Subcutaneous abdominal adipose tissue (tissue), 5 donors: Measurements from ENCODE around the gene ZCCHC24.

ENCODE experiments used
- H3K27ac ChIP-seq: one replicate; pipeline ENCODE4 v1.7.0; 2013; ENCODE audit warnings: low read depth, mild to moderate bottlenecking, inconsistent platforms, low read length, moderate library complexity
- H3K27me3 ChIP-seq, 5 donors: one replicate each; pipeline ENCODE4 v1.7.0; 2013; ENCODE audit warnings: low read length in 5 of 5, inconsistent platforms in 1 of 5; ENCODE audit not compliant: control insufficient read depth in 5 of 5, insufficient read depth in 4 of 5
- H3K36me3 ChIP-seq, 5 donors: one replicate each; pipeline ENCODE4 v1.7.0; 2013; ENCODE audit warnings: low read length in 5 of 5; ENCODE audit not compliant: control insufficient read depth in 5 of 5, insufficient read depth in 5 of 5
- H3K4me1 ChIP-seq, 5 donors: one replicate each; pipeline ENCODE4 v1.7.0; 2013; ENCODE audit warnings: low read length in 5 of 5, mild to moderate bottlenecking in 3 of 5, moderate library complexity in 1 of 5; ENCODE audit not compliant: control insufficient read depth in 5 of 5, insufficient read depth in 5 of 5
- H3K4me3 ChIP-seq, 5 donors: one replicate each; pipeline ENCODE4 v1.7.0; 2013; ENCODE audit warnings: low read length in 5 of 5, low read depth in 1 of 5
- H3K9ac ChIP-seq, 5 donors: one replicate each; pipeline ENCODE4 v1.7.0; 2013; ENCODE audit warnings: low read length in 5 of 5, mild to moderate bottlenecking in 4 of 5, moderate library complexity in 3 of 5
- H3K9me3 ChIP-seq, 5 donors: one replicate each; pipeline ENCODE4 v1.7.0; 2013; ENCODE audit warnings: low read length in 5 of 5; ENCODE audit not compliant: control insufficient read depth in 5 of 5
- donor health status: healthy.
- donor health status: healthy.
- donor health status: healthy.
- donor health status: healthy.
- donor health status: healthy.

The ZCCHC24 gene

GRCh38 chr10:79433324-79434222 lies 11.9 kb downstream of the ZCCHC24 start:
- Histone ChIP-seq H3K4me3 (no peak overlapping the region), H3K27ac (peak overlapping the region; percentile 99), H3K9me3 (no peaks in the 10 kb centered on the region), H3K36me3 (peaks cover 0 to 65% (median 48%) of the 10 kb centered on the region in 5 donors), H3K4me1 (peaks cover 31 to 81% (median 75%) of the 10 kb centered on the region in 5 donors), H3K9ac (peak overlapping the region in 4 of 5 donors; percentile 25 to 80 (median 51)), H3K27me3 (no peaks in the 10 kb centered on the region)

DNA sequence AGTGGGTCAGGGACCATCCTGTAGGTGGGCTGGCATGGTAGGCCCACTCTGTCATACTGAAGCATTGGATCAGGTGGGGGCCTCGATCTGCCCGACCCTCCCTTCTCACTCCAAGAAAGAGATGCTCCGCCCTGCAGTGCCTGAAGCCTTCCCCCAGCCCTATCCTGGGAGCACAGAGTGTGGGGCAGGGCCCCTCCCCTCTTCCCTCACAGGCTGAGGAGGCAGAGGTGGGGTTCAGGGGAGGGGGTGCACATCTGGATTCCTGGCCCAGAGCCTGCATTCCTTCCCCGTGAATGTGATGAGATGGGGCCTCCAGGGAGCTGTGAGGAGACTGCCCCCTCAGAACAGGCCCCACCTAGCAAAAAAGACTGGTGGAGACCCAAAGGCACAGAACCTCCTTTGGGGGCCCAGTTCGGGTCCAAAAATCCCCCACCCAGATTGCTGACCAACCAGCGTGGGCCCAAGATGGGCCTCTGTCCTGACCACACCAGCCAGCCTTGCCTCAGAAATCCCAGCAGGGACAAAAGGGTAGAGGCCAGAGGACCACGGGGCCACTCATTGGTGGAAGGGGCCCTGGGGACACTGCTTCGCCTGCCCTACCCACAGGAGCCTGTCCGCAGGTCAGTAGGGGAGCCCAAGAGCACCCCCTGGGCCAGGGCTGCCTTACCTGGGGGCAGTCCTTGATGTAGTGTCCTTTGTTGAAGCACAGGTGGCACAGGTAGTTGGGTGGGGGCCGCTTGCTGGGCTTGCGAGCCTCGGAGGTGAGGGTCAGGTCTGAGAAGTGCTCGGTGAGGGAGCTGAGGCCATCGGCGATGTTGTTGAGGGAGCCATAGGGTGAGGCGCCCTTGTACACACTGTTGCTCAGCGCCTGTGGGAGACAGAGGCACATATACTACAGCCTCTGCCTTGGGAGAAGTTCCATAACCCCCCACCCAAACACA lies 13.3 kb downstream of the ZCCHC24 start:
- no peaks in the 10 kb centered on the region for H3K9me3 ChIP-seq
- peak overlapping the region; percentile 22 to 80 (median 35) for H3K9ac ChIP-seq
- no peak overlapping the region for H3K4me3 ChIP-seq
- H3K36me3 ChIP-seq: peaks cover 0 to 60% (median 44%) of the 10 kb centered on the region in 5 donors
- peaks cover 18 to 67% (median 61%) of the 10 kb centered on the region in 5 donors for H3K4me1 ChIP-seq
- H3K27ac ChIP-seq: peak overlapping the region; percentile 99
- H3K27me3 ChIP-seq: no peaks in the 10 kb centered on the region

DNA sequence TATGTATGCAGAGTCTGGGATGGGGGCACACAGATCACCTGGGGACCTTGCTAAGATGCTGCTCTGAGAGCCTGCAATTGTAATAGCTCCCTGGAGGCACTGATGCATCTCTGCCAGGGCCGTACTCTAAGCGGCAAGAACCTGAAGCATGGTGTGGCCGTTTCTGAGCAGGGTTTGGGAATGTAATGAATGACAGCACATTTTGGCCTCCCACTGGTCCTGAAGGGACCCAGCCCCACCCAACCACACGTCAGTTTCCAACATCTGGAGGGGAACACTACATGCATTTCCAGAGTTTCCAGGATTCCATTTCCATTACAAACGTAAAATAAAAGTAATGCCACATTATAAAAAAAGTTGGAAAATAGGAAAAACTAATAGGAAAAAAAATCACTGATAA lies 14.0 kb downstream of the ZCCHC24 start:
- Histone ChIP-seq H3K36me3 (peaks cover 0 to 55% (median 43%) of the 10 kb centered on the region in 5 donors), H3K9me3 (no peaks in the 10 kb centered on the region), H3K27ac (peak overlapping the region; percentile 99), H3K27me3 (no peaks in the 10 kb centered on the region), H3K9ac (no peak overlapping the region), H3K4me1 (peaks cover 15 to 60% (median 54%) of the 10 kb centered on the region in 5 donors), H3K4me3 (no peak overlapping the region)

DNA sequence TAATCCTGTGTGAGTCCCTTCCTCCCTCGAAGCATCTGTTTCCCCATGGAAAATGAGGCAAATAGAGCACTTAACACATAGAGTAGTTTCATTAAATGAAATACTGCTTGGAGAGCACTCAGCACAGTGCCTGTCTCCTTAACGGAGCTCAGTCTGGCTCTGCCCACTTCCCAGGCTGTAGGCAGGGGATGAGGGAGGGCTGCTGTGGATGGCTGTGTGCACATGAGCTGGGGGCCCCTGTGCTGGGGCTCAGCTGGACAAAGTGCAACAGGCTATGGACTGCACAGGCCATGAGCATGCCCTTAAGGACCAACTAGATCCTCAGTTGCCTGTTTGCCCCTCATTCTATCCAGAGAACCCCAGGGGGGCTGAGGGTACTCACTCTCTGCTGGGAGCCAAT lies 14.5 kb downstream of the ZCCHC24 start:
- Histone ChIP-seq H3K4me1 (peaks cover 13 to 55% (median 49%) of the 10 kb centered on the region in 5 donors), H3K9me3 (no peaks in the 10 kb centered on the region), H3K27ac (peak overlapping the region; percentile 99), H3K36me3 (peaks cover 0 to 55% (median 44%) of the 10 kb centered on the region in 5 donors), H3K9ac (peak overlapping the region in 1 of 5 donors; percentile 50), H3K27me3 (no peaks in the 10 kb centered on the region), H3K4me3 (no peak overlapping the region)

GRCh38 chr10:79430325-79430905 lies 15.0 kb downstream of the ZCCHC24 start:
- Histone ChIP-seq H3K4me3 (no peak overlapping the region), H3K27me3 (no peaks in the 10 kb centered on the region), H3K27ac (peak overlapping the region; percentile 99), H3K9me3 (no peaks in the 10 kb centered on the region), H3K4me1 (peaks cover 9 to 54% (median 44%) of the 10 kb centered on the region in 5 donors), H3K9ac (no peak overlapping the region), H3K36me3 (peaks cover 0 to 60% (median 49%) of the 10 kb centered on the region in 5 donors)

- Histone ChIP-seq H3K4me1 (peaks cover 12 to 55% (median 45%) of the 10 kb centered on the region in 5 donors), H3K27ac (peak overlapping the region; percentile 99), H3K4me3 (no peak overlapping the region), H3K27me3 (no peaks in the 10 kb centered on the region), H3K9ac (no peak overlapping the region), H3K9me3 (no peaks in the 10 kb centered on the region), H3K36me3 (peaks cover 0 to 67% (median 56%) of the 10 kb centered on the region in 5 donors)
Measured at GRCh38 chr10:79429751-79430150, 15.7 kb downstream of the ZCCHC24 start.

DNA sequence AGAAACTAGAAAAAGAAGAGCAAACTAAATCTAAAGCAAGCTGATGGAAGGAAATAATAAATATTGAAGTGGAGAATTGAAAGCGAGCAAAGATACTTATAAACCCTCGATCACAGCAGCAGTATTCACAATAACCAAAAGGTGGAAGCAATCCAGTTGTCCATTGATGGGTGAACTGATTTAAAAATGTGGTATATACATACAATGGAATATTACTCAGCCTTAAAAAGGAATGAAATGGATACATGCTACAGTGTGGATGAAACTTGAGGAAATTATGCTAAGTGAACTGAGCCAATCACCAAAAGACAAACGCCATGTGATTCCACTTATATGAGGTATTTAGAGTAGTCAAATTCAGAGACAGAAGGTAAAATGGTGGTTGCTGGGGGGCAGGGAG lies 17.5 kb downstream of the ZCCHC24 start:
- H3K9ac ChIP-seq: no peak overlapping the region
- H3K4me3 ChIP-seq: no peak overlapping the region
- H3K9me3 ChIP-seq: no peaks in the 10 kb centered on the region
- H3K4me1 ChIP-seq: peaks cover 14 to 48% (median 37%) of the 10 kb centered on the region in 5 donors
- H3K27ac ChIP-seq: no peak overlapping the region
- no peaks in the 10 kb centered on the region for H3K27me3 ChIP-seq
- H3K36me3 ChIP-seq: peaks cover 0 to 63% (median 55%) of the 10 kb centered on the region in 5 donors

- no peaks in the 10 kb centered on the region for H3K9me3 ChIP-seq
- H3K4me3 ChIP-seq: no peak overlapping the region
- H3K9ac ChIP-seq: peak overlapping the region in 2 of 5 donors; percentile 48 to 49
- H3K36me3 ChIP-seq: peaks cover 0 to 42% (median 34%) of the 10 kb centered on the region in 5 donors
- no peaks in the 10 kb centered on the region for H3K27me3 ChIP-seq
- H3K27ac ChIP-seq: peak overlapping the region; percentile 75
- H3K4me1 ChIP-seq: peaks cover 18 to 51% (median 43%) of the 10 kb centered on the region in 5 donors
Measured at GRCh38 chr10:79425074-79425532, 20.3 kb downstream of the ZCCHC24 start.

GRCh38 chr10:79424221-79425073 lies 21.0 kb downstream of the ZCCHC24 start:
- Histone ChIP-seq H3K9me3 (no peaks in the 10 kb centered on the region), H3K4me3 (no peak overlapping the region), H3K9ac (peak overlapping the region in 3 of 5 donors; percentile 25 to 49 (median 48)), H3K4me1 (peaks cover 21 to 53% (median 47%) of the 10 kb centered on the region in 5 donors), H3K27me3 (no peaks in the 10 kb centered on the region), H3K36me3 (peaks cover 0 to 38% (median 30%) of the 10 kb centered on the region in 5 donors), H3K27ac (peak overlapping the region; percentile 75)
